GM19193 (cell line): ENCODE results near the gene GALNTL6.

Source experiments
- POLR2A ChIP-seq: IDR thresholded peaks from 4 replicates; pipeline ENCODE4 v1.6.1; 2011; ENCODE audit not compliant: insufficient read depth, insufficient read length; ENCODE audit errors: extremely low read depth

Gene GALNTL6

GRCh38 chr4:173008436-173008835 lies 1195.2 kb downstream of the GALNTL6 start:
- TF ChIP-seq POLR2A, result no peak

- TF ChIP-seq POLR2A, result no peak
Observed at GRCh38 chr4:173009129-173009823, 1196.1 kb downstream of the GALNTL6 start.

- no peak for TF ChIP-seq POLR2A
Observed at GRCh38 chr4:173012608-173013007, 1199.4 kb downstream of the GALNTL6 start.

GRCh38 chr4:173013232-173013930 lies 1200.2 kb downstream of the GALNTL6 start:
- no peak for TF ChIP-seq POLR2A

GRCh38 chr4:173014113-173014558 lies 1200.9 kb downstream of the GALNTL6 start:
- no peak for TF ChIP-seq POLR2A

GRCh38 chr4:173014836-173015235 lies 1201.6 kb downstream of the GALNTL6 start:
- TF ChIP-seq POLR2A, result no peak

GRCh38 chr4:173017802-173018201 lies 1204.6 kb downstream of the GALNTL6 start:
- TF ChIP-seq POLR2A, result no peak

GRCh38 chr4:173018446-173018845 lies 1205.2 kb downstream of the GALNTL6 start:
- TF ChIP-seq POLR2A, result no peak

GRCh38 chr4:173019664-173020063 lies 1206.5 kb downstream of the GALNTL6 start:
- no peak for TF ChIP-seq POLR2A

GRCh38 chr4:173024203-173024602 lies 1211.0 kb downstream of the GALNTL6 start:
- TF ChIP-seq POLR2A, result no peak

- no peak for TF ChIP-seq POLR2A
Observed at GRCh38 chr4:173025131-173025530, 1211.9 kb downstream of the GALNTL6 start.

- TF ChIP-seq POLR2A, result no peak
Observed at GRCh38 chr4:173037242-173037641, 1224.0 kb downstream of the GALNTL6 start.

GRCh38 chr4:173038192-173038896 lies 1225.1 kb downstream of the GALNTL6 start:
- no peak for TF ChIP-seq POLR2A

GRCh38 chr4:173039617-173040577 lies 1226.7 kb downstream of the GALNTL6 start:
- no peak for TF ChIP-seq POLR2A
